HFF-Myc (cell line): ENCODE results near the gene C11orf58.

Source experiments
- DNase-seq: peaks from one replicate; pipeline ENCODE4 v3.0.0-alpha.2; 2011; ENCODE audit warnings: low read depth; ENCODE audit errors: extremely low read depth
- H3K4me3 ChIP-seq: replicated peaks from 2 replicates; pipeline ENCODE4 v1.5.1; 2011; ENCODE audit warnings: low read depth, mild to moderate bottlenecking, control low read depth, low read length
- TF ChIP-seq, protein P1 (sequence below): IDR thresholded peaks from 2 replicates; pipeline ENCODE4 v1.5.1; 2012; ENCODE audit warnings: mild to moderate bottlenecking, low read depth, low read length, control low read depth; ENCODE audit errors: missing control alignments

Gene C11orf58

GRCh38 chr11:16799890-16800289 is 61.4 kb downstream of the C11orf58 start:
- TF ChIP-seq, protein P1, sequence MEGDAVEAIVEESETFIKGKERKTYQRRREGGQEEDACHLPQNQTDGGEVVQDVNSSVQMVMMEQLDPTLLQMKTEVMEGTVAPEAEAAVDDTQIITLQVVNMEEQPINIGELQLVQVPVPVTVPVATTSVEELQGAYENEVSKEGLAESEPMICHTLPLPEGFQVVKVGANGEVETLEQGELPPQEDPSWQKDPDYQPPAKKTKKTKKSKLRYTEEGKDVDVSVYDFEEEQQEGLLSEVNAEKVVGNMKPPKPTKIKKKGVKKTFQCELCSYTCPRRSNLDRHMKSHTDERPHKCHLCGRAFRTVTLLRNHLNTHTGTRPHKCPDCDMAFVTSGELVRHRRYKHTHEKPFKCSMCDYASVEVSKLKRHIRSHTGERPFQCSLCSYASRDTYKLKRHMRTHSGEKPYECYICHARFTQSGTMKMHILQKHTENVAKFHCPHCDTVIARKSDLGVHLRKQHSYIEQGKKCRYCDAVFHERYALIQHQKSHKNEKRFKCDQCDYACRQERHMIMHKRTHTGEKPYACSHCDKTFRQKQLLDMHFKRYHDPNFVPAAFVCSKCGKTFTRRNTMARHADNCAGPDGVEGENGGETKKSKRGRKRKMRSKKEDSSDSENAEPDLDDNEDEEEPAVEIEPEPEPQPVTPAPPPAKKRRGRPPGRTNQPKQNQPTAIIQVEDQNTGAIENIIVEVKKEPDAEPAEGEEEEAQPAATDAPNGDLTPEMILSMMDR, result no peak
- no peak overlapping the region for H3K4me3 ChIP-seq
- DNase-seq, result no peak

DNA sequence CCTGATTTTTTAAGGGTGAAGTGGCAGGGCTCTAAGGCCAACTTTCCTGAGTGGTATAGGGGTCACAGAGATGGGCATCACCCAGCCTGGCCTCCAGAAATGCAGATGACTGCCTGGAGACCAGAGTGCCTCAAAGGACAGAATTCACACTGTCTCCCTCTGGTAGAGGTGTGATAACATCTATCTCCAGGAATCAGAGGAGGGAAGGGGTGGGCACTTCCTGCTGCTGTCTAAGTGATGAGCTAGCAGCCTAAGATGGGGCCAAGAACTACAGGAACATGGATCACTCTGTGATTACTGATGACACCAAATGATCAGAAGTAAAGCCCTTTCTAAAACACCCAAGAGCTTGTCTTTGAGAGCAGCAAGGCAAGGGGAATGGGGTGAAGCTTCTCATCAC is 61.9 kb downstream of the C11orf58 start:
- H3K4me3 ChIP-seq, result no peak overlapping the region
- TF ChIP-seq, protein P1, result no peak

GRCh38 chr11:16801288-16801980 is 63.0 kb downstream of the C11orf58 start:
- TF ChIP-seq, protein P1, result no peak
- no peak overlapping the region for H3K4me3 ChIP-seq
- DNase-seq, result no peak

More for the DNA sequence above, 61.9 kb downstream of the C11orf58 start:
- DNase-seq, result no peak

- H3K4me3 ChIP-seq, result no peak overlapping the region
- TF ChIP-seq, protein P1, result no peak
- DNase-seq, result no peak
Measured at GRCh38 chr11:16804104-16804947, 65.9 kb downstream of the C11orf58 start.

GRCh38 chr11:16805938-16806337 is 67.5 kb downstream of the C11orf58 start:
- no peak for DNase-seq
- no peak overlapping the region for H3K4me3 ChIP-seq
- TF ChIP-seq, protein P1, result no peak

DNA sequence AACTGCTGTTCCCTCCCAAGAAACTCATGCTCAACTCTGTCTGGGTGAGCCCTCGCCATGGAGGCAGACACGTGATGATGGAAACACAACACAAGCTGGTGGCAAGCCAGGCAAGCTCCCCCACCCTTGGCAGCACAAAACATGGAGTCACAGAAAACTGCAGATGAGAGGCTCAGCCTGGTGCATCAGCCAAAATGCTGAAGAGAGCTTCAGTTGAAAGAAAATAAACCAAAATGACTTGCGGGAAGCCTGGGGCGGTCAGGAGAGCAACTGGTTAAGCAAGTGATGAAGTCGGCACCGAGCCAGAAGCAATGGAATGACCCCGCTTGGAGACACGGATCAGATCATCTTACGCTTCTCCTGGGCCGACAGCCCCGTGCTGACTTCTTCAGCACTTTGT is 68.3 kb downstream of the C11orf58 start:
- TF ChIP-seq, protein P1, result no peak
- H3K4me3 ChIP-seq, result no peak overlapping the region
- no peak for DNase-seq
